ENCODE measurements around the gene MED26.
A peak's percentile ranks its signal among the peaks of the same experiment; 100 is the strongest.

MED26 gene

GRCh38 chr19:16645140-16645539 lies 17.1 kb upstream of the MED26 start:
- no peak for DNase-seq

GRCh38 chr19:16641695-16642094 lies 13.7 kb upstream of the MED26 start:
- no peak for DNase-seq

- no peak for DNase-seq
These were observed 12.9 kb upstream of the MED26 start for GRCh38 chr19:16640951-16641350.

GRCh38 chr19:16638666-16639065 lies 10.7 kb upstream of the MED26 start:
- DNase-seq = no peak

GRCh38 chr19:16637535-16637934 lies 9.5 kb upstream of the MED26 start:
- DNase-seq = no peak

GRCh38 chr19:16631465-16631864 lies 3.5 kb upstream of the MED26 start:
- no peak for DNase-seq

- DNase-seq = no peak
These were observed 1.1 kb upstream of the MED26 start for GRCh38 chr19:16628984-16629691.

- DNase-seq = no peak
These were observed 149 bp downstream of the MED26 start for GRCh38 chr19:16627928-16628182.

- DNase-seq = peak; percentile 25
These were observed 644 bp downstream of the MED26 start for GRCh38 chr19:16627193-16627927.

- DNase-seq = peak; percentile 23
These were observed 1.2 kb downstream of the MED26 start for GRCh38 chr19:16626796-16627192.

GRCh38 chr19:16625163-16625958 lies 2.6 kb downstream of the MED26 start:
- DNase-seq = no peak

- DNase-seq = no peak
These were observed 3.8 kb downstream of the MED26 start for GRCh38 chr19:16624236-16624635.

- peak; percentile 4 for DNase-seq
These were observed 4.4 kb downstream of the MED26 start for GRCh38 chr19:16623576-16623975.

GRCh38 chr19:16623066-16623465 lies 4.9 kb downstream of the MED26 start:
- no peak for DNase-seq

- no peak for DNase-seq
These were observed 6.7 kb downstream of the MED26 start for GRCh38 chr19:16621165-16621800.

- DNase-seq = no peak
These were observed 7.4 kb downstream of the MED26 start for GRCh38 chr19:16620584-16620983.

- DNase-seq = no peak
These were observed 8.0 kb downstream of the MED26 start for GRCh38 chr19:16620018-16620417.

- DNase-seq = no peak
These were observed 8.5 kb downstream of the MED26 start for GRCh38 chr19:16619457-16619856.

GRCh38 chr19:16618248-16618647 lies 9.8 kb downstream of the MED26 start:
- no peak for DNase-seq

- DNase-seq = no peak
These were observed 12.2 kb downstream of the MED26 start for GRCh38 chr19:16615808-16616207.

GRCh38 chr19:16614941-16615340 lies 13.1 kb downstream of the MED26 start:
- DNase-seq = no peak

GRCh38 chr19:16613841-16614240 lies 14.2 kb downstream of the MED26 start:
- DNase-seq = no peak

GRCh38 chr19:16612636-16613035 lies 15.4 kb downstream of the MED26 start:
- no peak for DNase-seq

- DNase-seq = no peak
These were observed 16.9 kb downstream of the MED26 start for GRCh38 chr19:16611121-16611520.

All from CD4-positive, alpha-beta T cell treated with Interleukin-21 for 1 hour (primary cell).